ENCODE data around the gene NDOR1.

NDOR1 gene

DNA sequence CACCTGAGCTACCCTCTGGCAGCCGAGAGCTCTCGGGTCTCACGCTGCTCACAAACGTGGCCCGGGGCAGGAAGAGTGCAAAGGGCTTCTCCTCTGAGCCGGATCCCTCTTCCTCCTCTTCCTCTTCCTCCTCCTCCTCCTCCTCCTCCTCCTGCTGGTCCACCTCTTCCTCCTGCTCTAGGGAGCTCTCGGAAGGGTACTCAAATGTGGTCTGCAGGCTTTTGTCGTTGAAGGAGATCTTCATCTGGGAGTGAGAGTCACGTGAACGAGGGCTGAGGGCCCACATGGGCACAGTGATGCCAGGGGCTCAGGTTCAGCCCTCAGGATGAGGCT, 13.1 kb upstream of the NDOR1 start:
- no peak overlapping the region for H3K4me3 ChIP-seq (ENCODE audit: low read length)
- DNase-seq (ENCODE audit: low read depth, low spot score), result no peak

DNA sequence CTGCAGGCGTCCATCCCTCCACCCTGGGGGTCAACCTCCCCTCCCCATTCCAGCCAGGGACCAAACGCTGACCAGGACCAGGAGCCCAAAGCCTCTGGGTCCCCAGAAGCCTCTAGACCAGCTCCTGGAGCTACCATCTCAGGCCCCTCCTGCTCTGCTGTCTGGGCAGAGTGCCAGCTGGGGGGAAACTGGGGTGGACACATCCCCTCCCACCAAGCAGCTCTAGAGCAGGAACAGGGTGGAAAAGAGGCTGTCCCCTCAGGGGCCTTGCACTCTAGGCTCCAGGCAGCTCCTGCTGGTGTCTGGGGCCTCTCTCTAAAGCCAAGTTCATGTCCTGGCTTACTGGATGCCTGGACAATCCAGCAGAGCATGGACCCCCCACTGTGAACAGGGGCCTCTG, 12.6 kb upstream of the NDOR1 start:
- DNase-seq (ENCODE audit: low read depth, low spot score), result no peak

DNA sequence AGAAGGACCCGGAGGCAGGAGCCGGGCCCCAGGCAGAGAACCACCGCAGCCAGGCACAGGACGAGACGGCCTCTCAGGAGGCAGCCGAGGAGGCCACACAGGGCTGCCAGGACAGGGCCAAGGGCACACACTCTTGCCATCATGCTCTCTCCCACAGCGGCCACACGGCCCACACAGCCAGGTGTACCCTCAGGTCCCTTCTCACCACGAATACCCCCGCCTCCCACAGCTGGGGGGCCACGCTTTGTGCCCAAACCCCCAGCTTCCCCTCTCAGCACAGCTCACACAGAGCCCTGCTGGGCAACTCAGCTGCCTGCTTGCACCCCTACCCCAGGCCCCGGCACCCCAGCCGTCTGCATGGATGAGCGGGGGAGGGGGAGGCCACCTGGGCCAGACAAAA, 11.7 kb upstream of the NDOR1 start:
- no peak overlapping the region for H3K4me3 ChIP-seq (ENCODE audit: low read length)
- no peak for DNase-seq (ENCODE audit: low read depth, low spot score)

More for the DNA sequence above, 12.6 kb upstream of the NDOR1 start:
- no peak overlapping the region for H3K4me3 ChIP-seq (ENCODE audit: low read length)

DNA sequence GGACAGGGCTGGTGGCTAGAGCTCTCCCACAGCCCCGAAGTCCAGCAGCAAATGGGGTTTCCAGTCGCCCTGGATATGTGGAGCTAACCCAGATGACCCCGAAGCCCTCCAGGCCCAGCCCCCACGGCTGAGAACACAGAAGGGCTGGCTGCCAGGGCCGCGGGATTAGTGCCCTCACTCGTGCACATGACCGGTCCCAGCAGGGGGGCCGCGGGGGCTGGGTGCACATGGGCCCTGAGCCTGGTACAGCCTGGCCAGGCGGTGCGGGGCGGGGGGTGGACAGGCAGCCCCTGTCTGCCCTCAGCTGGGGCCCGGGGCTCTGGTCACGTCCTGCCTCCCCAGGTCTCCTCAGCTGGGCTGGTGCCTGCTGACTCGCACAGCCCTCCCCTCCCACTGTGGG, 11.1 kb upstream of the NDOR1 start:
- no peak for DNase-seq (ENCODE audit: low read depth, low spot score)
- H3K4me3 ChIP-seq (ENCODE audit: low read length), result no peak overlapping the region

DNA sequence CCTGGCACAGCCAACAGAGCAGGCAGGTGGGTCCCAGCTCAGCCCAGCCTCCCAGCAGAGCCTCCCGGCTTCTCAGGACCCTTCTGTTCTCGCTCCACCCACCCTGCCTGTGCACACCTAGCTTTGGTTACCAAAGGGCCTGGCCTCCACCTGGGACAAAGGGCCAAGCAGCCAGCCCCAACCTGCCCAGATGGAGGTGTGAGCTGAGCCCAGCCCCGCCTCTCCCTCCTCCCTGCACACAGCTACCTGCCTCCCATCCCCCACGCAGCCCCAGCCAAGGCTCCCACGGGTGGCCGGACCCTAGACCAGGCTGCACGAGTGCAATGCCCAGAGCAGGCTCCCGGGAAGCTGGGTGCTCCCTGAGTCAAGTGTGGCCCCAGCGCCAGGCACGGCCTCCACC, 10.6 kb upstream of the NDOR1 start:
- no peak for DNase-seq (ENCODE audit: low read depth, low spot score)

DNA sequence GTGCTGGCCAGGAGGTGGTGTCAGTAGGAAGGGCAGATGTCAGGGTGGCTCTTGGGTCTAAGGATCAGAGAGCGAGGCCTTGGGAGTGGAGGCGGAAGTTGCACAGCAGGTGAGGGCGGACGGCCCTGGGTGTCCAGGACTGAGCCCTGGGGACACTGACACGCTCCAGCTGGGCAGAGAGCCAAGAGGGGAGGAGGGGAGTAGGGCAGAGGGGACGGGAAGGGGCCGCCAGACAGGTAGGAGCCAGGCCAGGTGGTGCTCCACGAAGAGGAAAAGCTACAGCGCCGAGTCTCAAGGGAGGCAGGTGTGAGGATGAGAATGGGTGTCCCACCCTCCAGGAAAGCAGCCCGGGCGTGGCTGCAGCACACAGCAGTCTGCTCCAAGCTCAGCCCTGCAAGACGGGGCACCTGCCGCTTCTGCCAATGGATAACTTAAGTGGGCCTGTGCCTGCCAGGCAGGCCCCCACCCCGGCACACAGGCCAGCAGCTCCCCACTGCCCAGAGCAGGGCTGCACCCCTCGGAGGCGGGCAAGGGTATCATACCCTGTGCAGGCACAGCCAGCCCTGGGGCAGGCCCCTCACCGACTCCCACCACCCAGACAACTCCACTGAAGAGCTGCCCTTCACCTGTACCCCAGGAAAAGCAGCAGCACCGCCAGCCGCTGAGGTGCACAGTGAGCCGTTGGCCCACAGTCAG, 9.8 kb upstream of the NDOR1 start:
- H3K4me3 ChIP-seq (ENCODE audit: low read length), result no peak overlapping the region
- no peak for DNase-seq (ENCODE audit: low read depth, low spot score)

More for the DNA sequence above, 10.6 kb upstream of the NDOR1 start:
- no peak overlapping the region for H3K4me3 ChIP-seq (ENCODE audit: low read length)

DNA sequence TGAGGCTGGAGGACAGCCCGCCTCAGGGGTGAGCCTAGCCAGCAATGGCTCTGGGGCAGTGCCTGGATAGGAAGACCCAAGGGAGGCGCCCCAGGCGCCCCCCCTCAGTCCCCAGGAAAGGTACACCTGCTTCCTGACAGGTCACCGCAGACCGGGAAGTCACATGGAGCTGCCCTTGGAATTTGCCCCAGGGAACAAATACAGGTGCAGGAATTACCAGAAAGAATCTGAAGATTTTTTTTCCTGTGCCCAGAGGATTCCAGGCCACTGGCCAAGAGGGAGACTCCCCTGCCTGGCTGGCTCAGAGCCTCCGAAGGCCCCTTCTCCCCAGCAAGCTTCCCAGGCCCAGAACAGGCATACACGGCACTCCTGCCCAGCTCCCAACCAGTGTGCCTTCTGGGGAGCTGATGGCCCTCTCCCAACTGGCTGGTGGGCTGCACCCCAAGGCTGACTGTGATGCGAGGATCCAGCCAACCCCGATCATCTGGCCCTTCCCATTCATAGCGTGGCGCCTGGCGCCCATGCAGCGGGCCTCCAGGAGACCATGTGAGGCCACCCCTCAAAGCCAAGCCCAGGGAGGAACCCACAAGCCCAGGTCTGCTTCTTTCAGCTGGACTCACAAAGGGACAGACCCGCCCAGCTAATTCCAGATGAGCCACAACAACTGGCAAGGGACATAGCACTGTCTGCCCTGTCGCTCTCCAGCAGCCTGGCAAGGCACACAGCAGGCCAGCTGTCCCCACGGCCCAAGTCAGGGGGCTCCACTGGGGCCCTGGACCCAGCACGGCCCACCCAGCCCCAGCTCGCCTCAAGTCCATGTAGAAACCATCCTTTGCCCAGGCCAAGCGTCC, 7.2 kb upstream of the NDOR1 start:
- no peak for DNase-seq (ENCODE audit: low read depth, low spot score)
- H3K4me3 ChIP-seq (ENCODE audit: low read length), result no peak overlapping the region

DNA sequence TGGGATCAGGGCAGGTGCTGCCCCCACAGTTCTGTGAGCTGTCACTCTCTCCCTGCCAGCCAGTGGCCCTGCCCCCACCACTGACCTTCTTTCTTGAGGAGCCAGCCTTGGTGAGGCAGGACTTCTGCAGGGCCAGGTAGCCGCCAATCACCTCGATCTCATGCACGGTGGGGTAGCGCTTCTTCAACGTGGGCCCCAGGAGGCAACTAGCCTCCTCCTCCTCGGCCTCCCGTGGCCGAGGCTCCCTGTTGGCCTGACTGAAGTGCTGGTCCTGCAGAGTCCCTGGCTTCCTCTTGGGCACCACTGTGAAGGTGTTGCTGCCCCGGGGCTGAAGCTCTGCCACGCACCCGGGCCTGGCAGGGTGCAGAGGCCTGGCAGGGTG, 6.6 kb upstream of the NDOR1 start:
- no peak for DNase-seq (ENCODE audit: low read depth, low spot score)
- H3K4me3 ChIP-seq (ENCODE audit: low read length), result no peak overlapping the region

DNA sequence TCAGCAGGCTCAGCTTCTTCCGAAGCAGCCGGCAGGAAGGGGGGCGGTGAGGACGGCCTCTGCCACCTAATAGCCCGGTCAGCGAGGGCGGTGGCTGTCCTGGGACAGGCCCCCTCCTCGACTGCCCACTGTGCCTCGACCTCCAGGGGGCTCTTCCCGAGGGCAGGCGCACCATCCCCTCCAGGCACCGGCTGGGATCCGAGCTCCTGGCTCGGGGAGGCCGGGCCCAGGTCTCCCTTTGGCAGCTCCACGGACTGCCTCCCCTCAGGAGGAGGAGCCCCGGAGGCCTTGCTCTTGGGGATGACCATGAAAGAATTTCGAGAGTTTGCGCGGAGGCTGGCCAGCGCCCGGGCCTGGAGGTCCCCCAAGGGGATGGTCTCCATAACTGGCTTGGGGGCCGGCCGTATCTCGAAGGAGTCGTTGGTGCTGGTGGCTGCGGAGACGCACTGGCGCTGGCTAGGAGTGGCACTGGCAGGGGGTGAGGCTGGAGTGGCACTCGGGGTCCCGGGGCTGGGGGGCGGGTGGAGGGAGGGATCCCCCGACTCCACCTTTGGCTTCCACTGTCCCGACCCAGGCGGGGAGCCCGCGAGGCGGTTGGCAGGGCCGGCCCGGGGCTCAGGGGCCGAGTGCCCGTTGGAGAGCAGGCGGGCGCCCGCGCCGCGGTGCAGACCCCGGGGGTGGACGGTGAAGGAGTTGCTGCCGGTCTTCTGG, 5.9 kb upstream of the NDOR1 start:
- no peak for DNase-seq (ENCODE audit: low read depth, low spot score)
- H3K4me3 ChIP-seq (ENCODE audit: low read length), result no peak overlapping the region

DNA sequence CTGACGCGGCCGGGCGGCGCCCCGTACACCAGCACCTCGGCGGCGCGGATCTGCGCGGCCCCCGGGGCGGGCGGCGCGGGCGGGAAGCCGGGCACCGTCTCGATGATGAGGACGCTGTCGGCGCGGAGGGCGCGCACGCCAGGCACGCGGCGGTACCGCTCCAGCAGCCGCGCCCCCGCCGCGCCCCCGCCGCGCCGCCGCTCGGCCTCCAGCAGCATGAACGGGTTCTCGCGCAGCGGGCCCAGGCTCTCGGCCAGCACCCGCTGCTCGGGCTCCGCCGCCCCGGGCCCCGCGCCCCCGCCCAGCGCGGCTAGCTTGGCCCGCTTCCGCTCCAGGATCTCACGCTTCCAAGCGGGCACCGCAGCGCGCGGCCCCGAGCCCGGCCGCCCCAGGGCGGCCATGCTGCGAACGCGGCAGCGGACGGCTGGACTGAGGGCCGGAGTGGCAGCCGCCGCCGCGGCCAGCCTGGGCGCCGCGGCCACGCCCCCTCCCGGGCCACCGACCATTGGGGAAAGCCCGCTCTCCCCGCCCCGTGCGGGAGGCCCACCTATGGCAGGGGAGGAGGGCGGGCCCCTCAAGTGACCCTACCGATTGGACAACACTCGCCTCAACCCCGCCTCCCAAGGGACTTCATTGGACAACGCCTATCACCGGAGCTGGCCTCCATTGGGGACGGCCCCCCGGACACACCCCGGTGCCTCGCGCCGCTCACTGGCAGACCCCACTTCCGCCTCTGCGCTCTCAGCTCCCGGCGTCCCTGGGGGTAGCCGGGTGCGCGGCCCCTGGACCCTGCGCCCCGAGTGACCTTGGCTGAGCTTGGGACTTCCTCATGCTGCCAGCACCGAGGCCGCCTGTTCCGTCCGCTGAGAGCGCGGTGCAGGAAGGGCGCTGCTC, 4.9 kb upstream of the NDOR1 start, which contains the start of gene TPRN:
Gene TPRN, minus strand, starts transcription at position 431 of the 894 bp plus-strand sequence. Its CDS starts 30 bp downstream, at position 401.
- peak; percentile 98 for DNase-seq (ENCODE audit: low read depth, low spot score)
- H3K4me3 ChIP-seq (ENCODE audit: low read length), result peak within 1 kb of the TSS; percentile 78

DNA sequence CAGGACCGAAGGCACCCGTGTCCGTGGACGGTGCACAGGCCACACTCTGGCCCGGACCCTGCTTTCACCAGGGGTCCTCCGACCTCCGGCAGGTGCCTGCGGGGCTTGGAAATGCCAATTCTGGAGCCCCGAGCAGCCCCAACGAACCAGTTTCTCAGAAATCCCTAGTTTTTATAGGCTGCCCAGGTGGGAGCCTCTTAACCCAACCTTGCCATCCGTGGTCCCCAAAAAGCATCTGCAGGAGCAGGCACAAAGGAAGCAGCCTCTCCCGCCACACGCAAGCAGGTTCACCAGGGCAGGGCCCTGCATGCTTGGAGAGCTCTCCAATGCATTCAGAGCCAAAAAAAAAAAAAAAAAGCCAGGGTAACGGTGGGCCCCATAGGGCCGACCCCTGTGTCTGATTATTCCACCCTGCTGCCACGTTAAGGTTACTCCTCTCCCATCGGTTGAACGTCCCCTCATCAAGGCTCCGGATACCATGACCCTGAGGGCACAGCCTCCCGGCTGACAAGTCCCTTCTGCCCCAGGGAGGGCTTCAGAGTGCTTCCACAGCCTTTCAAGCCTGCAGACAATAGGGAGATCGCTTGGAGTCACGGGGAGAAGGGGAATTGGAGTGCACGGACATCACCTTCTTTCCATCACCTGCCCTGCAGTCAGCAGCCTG, 4.2 kb upstream of the NDOR1 start:
- H3K4me3 ChIP-seq (ENCODE audit: low read length), result peak overlapping the region; percentile 78
- DNase-seq (ENCODE audit: low read depth, low spot score), result no peak

DNA sequence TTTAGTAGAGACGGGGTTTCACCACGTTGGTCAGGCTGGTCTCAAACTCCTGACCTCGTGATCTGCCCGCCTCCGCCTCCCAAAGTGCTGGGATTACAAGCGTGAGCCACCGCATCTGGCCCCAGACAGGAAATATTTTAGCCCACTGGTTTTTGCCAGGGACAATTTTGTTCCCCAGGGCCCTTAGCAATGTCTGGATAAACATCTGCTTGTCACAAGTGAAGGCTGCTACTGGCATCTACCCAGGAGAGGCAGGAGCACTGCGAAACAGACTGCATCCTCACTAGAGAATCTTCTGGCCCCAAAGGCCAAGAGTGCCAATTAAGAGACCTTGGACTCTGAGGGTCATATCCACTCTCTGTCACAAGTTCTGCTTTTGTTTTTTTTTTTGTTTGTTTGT, 2.5 kb upstream of the NDOR1 start:
- no peak for DNase-seq (ENCODE audit: low read depth, low spot score)

DNA sequence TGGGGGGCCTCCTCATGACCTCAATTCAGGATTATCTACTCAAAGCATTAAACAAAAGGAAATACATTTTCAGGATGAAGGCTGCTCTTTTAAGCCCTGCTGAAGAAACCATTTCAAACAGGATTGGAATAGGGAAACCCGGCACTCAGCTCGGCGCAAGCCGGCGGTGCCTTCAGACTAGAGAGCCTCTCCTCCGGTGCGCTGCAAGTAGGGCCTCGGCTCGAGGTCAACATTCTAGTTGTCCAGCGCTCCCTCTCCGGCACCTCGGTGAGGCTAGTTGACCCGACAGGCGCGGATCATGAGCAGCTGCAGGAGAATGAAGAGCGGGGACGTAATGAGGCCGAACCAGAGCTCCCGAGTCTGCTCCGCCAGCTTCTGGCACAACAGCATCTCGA, 772 bp upstream of the NDOR1 start:
- peak overlapping the region; percentile 69 for H3K4me3 ChIP-seq (ENCODE audit: low read length)
- no peak for DNase-seq (ENCODE audit: low read depth, low spot score)

More for the DNA sequence above, 2.5 kb upstream of the NDOR1 start:
- no peak overlapping the region for H3K4me3 ChIP-seq (ENCODE audit: low read length)

DNA sequence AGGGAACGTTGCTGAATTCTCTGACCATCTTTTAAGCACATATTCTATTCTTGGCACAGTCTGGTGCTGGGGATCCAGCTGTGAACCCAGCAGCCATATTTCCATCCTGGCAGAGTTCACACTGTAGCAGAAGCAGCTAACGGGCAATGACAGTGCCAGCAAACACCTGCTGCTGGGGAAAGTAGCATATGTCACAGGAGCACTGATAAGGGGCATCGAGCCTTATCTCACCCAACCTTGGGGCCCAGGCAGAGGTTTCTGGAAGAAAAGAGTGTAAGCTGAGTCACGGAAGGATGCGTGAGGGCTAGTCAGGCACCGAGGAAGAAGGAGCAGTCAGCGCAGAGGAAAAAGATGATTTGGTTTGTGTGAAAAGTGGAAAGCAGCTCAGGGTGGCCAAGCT, 1.1 kb downstream of the NDOR1 start:
- peak overlapping the region; percentile 69 for H3K4me3 ChIP-seq (ENCODE audit: low read length)
- no peak for DNase-seq (ENCODE audit: low read depth, low spot score)

DNA sequence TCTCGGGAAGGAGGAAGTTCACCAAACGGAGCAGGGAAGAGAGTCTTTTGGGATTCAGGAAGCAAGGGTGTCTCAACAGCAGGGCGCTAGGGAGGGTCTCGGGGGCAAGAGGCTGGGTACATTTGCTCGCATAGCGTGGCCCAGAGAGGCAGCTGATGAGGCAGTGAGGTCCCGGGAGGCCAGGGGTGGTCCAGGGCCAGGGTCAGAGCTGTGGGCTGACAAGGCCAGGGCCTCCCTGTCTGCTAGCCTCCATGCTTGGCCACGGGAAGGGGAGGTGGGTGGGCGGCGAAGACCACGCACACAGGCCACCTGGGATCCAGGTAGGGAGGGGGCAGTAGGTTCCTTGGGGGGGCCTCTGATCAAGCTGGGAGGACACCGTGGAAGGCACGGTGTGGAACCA, 6.0 kb downstream of the NDOR1 start:
- no peak for DNase-seq (ENCODE audit: low read depth, low spot score)
- H3K4me3 ChIP-seq (ENCODE audit: low read length), result no peak overlapping the region

DNA sequence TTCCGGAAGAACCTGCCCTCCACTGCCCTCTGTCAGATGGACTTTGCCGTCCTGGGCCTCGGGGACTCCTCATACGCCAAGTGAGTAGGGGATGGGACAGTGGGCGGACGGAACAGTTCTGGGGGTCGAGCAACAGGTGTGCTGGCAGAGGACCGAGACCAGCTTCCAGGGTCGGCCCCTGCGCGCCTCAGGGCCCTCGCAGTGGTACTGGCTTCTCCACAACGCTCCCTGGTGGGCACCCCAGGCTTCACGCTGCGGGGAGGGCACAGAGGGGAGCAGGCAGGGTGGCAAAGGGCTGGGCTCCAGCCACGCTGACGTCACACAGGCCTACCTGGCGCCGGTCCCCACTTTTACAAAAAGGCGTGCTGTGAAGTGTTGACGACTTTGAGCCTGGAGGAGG, 7.0 kb downstream of the NDOR1 start:
- H3K4me3 ChIP-seq (ENCODE audit: low read length), result no peak overlapping the region
- DNase-seq (ENCODE audit: low read depth, low spot score), result no peak

DNA sequence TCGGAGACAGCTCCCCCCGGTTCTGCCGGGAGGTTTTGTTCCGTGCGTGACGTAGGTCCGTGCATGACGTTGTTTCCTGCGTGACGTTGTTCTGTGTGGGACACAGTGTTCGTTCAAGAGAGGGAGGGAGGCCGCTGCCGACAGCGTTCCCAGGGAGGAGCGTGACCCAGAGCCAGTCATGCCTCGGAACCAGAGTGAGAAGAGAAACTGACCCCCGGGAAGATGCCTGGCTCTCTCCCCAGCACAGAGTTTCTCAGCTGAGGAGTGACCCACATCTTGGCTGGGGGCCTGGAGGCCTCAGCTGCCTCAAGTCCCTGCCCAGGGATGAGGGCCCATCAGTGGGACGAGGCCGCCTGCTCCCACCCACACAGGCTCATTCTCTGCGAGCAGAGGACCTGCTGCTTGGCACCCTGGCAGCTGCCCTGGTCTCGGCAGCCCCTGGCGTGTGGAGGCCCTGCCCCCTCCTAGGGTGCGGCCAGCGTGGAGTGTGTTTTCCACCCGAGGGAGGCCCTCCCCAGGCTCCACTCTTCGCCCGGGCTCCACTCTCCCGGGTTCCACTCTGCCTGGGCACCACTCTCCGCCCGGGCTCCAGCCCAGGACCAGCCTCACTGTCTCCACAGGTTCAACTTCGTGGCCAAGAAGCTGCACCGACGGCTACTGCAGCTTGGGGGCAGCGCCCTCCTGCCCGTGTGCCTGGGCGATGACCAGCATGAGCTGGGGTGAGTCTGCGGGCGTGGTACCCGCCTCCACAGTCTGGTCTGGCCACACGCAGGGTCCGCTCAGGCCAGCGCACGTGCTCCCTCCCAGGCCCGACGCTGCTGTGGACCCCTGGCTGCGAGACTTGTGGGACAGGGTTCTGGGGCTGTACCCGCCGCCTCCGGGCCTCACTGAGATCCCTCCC, 7.9 kb downstream of the NDOR1 start:
- DNase-seq (ENCODE audit: low read depth, low spot score), result no peak
- no peak overlapping the region for H3K4me3 ChIP-seq (ENCODE audit: low read length)

DNA sequence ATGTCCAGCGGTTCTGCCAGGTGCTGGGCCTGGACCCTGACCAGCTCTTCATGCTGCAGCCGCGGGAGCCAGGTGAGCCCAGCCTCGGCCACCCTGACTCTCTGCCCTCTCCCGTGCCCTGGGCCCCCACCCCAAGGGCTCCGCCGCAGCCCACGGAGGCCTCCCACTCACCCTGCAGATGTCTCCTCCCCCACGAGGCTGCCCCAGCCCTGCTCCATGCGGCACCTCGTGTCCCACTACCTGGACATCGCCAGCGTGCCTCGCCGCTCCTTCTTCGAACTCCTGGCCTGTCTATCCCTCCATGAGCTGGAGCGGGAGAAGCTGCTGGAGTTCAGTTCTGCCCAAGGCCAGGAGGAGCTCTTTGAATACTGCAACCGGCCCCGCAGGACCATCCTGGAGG, 9.1 kb downstream of the NDOR1 start:
- DNase-seq (ENCODE audit: low read depth, low spot score), result no peak
- no peak overlapping the region for H3K4me3 ChIP-seq (ENCODE audit: low read length)

All from Jurkat, Clone E6-1 (cell line).